A172 (cell line): ENCODE results near the gene ZBTB42. TPM values are rescaled to one million over a fixed set of nuclear protein-coding genes. Genes with fewer than 3 reads are reported as not detected.
"Not testable (repeated sequence)": the region's sequence is repeated elsewhere in the genome, so short reads cannot be mapped to it uniquely, and the experiment has no call there.

Experiments used
- DNase-seq: peaks from one replicate; pipeline ENCODE4 v3.0.0-alpha.2; 2015; ENCODE audit warnings: low spot score
- total RNA-seq: library from RNA; depleted of rRNA; stranded (reverse); fragments of >200 nt; shearing (Covaris generic); gene quantifications from 2 replicates; pipeline ENCODE4 v1.2.3, GENCODE V29; 2014

ZBTB42 gene
- total RNA-seq, 1 experiment from 2014 or later: 4.0 TPM

- no peak for DNase-seq
These were observed 5.9 kb downstream of the ZBTB42 start for GRCh38 chr14:104806625-104807465.

- no peak for DNase-seq
These were observed 7.6 kb downstream of the ZBTB42 start for GRCh38 chr14:104808456-104808855.

GRCh38 chr14:104810316-104810715 is 9.4 kb downstream of the ZBTB42 start:
- no peak for DNase-seq

GRCh38 chr14:104813286-104813685 is 12.4 kb downstream of the ZBTB42 start:
- DNase-seq: no peak

GRCh38 chr14:104814701-104815100 is 13.8 kb downstream of the ZBTB42 start:
- DNase-seq: not testable (repeated sequence)

GRCh38 chr14:104816616-104816884 is 15.6 kb downstream of the ZBTB42 start:
- DNase-seq: no peak

GRCh38 chr14:104817930-104818713 is 17.2 kb downstream of the ZBTB42 start:
- no peak for DNase-seq

- no peak for DNase-seq
These were observed 17.8 kb downstream of the ZBTB42 start for GRCh38 chr14:104818714-104819161.

GRCh38 chr14:104819361-104819781 is 18.5 kb downstream of the ZBTB42 start:
- DNase-seq: no peak

- DNase-seq: no peak
These were observed 19.8 kb downstream of the ZBTB42 start for GRCh38 chr14:104820669-104821228.

- no peak for DNase-seq
These were observed 20.5 kb downstream of the ZBTB42 start for GRCh38 chr14:104821229-104821945.

GRCh38 chr14:104821971-104822608 is 21.2 kb downstream of the ZBTB42 start:
- no peak for DNase-seq

- no peak for DNase-seq
These were observed 22.1 kb downstream of the ZBTB42 start for GRCh38 chr14:104822821-104823615.

- DNase-seq: no peak
These were observed 23.6 kb downstream of the ZBTB42 start for GRCh38 chr14:104824353-104824997.

- DNase-seq: peak; percentile 61
These were observed 25.4 kb downstream of the ZBTB42 start for GRCh38 chr14:104826189-104826860.

GRCh38 chr14:104826861-104827176 is 25.9 kb downstream of the ZBTB42 start:
- no peak for DNase-seq

- DNase-seq: no peak
These were observed 26.5 kb downstream of the ZBTB42 start for GRCh38 chr14:104827177-104828055.

GRCh38 chr14:104830781-104831180 is 29.9 kb downstream of the ZBTB42 start:
- DNase-seq: no peak
